Measurements from ENCODE around the gene PLCB2.

The PLCB2 gene

DNA sequence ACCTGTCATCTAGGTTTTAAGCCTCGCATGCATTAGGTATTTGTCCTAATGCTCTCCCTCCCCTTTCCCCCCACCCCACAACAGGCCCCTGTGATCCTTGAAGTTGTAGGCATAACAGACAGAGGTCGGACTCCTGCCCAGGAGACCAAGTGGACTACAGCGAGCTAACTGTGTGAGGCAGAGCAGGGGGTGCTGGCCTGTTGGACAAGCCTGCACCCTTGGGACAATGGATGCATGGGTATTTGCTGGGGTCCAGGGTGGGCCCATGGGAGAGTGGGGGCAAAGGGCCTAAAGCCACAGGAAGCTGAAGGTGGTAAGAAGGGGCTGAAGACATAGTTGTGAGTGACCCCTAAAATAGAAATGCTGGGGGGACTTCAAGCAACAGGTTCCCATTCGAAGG, 2.5 kb downstream of the PLCB2 start:
- DNase-seq (ENCODE audit: low read depth in 2 of 2), result no peak

DNA sequence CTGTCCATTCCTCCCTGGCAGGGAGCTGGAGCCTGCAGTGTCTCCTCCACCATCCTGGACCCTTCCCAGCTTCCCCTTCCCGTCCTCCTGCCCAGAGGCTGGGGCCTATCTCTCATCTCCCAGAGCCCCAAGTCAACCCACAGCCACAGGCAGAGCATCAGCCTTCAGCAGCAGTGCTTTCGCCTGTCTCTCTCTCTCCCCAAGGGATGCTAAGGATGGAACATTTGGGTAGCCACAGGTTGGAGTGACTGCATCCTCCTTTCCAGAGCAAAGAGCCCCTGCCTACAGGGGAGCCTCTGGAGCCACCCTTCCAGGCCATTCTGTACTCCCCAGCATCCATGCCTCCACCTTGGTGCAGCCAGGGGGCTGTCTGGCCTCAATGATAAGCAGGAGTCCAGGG, 4.2 kb downstream of the PLCB2 start:
- no peak for DNase-seq (ENCODE audit: low read depth in 2 of 2)

DNA sequence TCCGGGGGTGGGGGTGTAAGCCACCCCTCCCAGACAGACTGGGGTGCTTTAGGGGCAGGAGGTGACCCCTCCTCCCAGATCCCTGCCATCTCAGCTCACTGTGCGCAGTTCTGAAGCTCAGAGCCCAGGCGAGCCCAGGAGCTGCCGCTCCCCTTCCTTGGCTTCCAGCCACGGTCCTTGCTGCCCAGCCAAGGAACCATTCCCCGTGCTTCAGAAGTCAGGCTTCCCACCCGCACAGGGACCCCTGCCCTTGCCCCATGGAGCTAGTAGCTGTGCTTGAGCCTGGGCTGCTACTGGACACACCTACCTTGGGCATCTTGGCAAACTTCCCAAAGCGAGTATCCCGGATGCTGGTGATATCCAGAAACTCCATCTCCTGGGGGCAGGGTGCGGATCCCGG, 4.8 kb downstream of the PLCB2 start:
- DNase-seq (ENCODE audit: low read depth in 2 of 2), result no peak

DNA sequence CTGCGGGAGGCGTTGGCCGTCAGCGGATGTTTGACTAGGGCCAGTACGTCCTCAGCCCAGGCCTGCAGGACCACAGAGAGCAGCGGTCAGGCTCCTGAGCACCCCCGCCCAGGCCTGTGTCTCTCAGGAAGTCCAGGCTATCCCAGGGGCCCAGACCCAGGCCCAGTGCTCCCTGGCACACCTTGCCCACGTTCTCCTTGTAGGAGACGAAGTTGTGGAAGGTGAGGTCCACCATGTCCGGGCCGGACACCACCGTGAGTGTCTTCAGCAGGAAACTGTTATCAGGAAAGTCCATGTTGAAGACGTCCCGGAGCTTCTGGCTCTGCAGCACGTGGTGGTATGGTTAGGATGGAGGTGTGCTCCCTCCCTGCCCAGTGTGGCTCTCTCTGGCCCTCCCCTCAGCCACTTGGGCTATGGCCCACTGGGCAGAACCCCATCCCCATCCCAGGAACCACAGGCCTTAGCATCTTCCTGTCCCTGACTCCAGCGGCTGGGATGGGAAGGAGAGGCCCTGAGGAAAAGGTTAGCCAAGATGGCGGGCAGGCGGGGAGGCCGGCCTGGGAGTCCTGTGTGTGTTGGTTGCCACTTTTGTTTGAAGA, 5.3 kb downstream of the PLCB2 start:
- DNase-seq (ENCODE audit: low read depth in 2 of 2), result no peak

DNA sequence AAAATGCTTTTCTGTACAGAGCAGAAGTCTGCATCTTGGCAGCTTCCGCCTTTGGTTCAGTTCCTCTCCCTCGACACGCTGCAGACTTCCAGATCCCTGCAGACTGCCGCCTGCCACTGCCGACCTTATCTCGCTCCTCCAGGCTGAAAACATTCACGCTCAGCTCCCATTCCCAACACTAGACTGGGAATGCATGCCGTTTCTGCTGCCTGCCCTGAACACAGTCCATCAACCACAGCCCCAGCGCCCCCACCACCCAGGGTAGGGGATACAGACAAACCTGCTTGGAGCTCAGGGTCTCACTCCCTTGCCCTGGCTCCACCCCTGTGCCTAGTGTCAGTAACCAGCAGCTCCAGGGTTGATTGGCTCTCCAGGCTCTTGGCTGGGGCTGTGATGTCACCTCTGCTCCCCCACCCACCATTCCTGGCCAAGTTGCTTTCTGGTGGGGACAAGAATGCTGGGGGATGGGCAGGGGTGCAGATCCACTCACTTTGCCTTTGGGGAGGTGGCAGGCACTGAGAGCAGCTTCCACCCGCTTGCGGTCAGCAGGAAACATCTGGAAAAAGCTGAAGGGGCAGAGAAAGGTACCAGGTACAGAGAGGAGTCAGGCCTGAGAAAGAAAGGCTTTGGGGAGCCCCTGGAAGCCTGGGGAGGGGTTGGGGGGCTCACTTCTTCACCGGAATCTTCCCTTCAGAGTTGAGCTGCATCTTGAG, 6.1 kb downstream of the PLCB2 start:
- no peak for DNase-seq (ENCODE audit: low read depth in 2 of 2)

DNA sequence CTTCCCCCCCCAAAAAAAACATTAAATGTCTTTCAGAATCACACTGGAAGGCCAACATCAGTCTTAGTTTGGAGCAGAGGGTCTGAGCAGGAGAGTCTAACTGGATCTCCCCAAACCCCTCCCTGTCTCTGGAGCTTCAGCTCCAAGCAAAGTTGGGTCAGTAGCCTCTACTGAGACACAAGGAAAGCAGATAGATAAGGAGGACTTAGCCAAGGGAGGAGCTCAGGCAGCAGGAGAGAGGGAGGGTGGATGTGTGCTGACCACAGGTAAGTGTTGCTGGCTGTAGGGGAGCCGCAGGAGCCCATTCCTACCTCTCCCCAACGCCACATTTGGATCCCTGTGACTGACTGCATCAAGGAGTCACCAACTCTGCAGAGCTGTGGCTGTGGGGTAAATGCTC, 7.0 kb downstream of the PLCB2 start:
- DNase-seq (ENCODE audit: low read depth in 2 of 2), result no peak

DNA sequence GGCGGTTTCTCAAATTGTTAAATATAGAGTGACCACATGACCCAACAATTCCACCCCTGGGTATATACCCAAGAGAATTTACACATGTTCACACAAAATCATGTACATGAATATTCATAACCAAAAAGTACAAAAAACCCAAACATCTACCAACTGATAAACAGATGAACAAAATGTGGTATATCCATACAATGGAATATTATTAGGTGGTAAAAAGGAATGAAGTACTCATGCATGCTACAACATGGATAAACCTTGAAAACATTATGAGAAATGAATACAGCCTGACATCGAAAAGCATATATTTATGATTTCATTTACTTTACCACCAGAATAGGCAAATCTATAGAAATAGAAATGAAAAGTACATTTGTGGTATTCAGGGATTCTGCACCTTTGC, 7.4 kb downstream of the PLCB2 start:
- no peak for DNase-seq (ENCODE audit: low read depth in 2 of 2)

DNA sequence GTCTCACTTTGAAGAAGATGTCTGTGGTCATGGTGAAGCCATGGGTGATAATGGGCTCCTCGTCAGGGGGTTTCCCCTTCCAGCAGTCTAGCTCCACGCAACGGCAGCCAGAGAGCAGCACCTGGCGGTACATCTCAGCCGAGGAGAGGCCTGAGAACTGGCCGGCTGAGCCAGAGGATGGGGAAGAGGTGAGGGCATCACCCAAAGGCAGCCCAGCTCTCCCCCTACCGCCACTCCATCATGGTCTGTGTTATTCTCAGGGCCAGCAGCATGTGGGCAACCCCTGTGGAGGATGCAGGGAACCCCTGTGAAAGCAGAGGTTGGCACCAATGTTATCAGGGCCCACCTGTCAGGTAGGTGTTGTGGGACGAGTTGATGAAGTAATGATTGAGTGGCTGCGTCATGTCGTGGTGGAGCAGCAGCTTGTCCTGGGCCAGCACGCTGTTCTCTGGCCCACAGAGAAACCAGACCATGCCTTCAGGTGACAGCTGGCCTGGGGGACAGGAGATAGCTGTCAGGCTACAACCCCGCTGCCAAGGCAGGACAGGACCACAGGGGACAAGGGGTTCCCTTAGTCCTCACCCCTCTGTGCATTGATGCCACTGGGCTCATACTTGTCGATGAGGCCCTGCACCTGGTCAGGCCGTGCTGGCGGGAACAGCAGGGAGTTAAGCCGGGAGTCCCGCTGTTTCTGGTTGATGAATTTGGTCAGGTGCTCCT, 9.4 kb downstream of the PLCB2 start:
- no peak for DNase-seq (ENCODE audit: low read depth in 2 of 2)

DNA sequence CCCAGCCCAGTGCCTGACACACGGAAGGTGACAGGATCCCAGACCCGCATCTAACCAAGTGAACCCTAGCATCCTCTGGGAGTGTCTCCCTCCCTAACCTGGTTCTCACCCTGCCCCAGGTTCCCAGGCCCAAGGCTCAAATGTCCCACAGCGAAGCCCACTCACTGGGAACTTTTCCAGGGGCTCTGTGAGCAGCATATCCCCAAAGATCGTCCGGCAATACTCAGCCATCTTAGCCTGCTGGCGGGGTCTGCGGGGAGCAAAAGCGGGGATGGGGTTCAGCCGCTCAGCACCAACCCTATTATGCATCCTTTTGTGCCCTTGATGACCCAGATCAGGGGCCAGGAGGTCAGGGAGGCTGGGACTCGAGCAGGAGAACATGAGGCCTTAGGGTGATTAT, 10.4 kb downstream of the PLCB2 start:
- DNase-seq (ENCODE audit: low read depth in 2 of 2), result no peak

DNA sequence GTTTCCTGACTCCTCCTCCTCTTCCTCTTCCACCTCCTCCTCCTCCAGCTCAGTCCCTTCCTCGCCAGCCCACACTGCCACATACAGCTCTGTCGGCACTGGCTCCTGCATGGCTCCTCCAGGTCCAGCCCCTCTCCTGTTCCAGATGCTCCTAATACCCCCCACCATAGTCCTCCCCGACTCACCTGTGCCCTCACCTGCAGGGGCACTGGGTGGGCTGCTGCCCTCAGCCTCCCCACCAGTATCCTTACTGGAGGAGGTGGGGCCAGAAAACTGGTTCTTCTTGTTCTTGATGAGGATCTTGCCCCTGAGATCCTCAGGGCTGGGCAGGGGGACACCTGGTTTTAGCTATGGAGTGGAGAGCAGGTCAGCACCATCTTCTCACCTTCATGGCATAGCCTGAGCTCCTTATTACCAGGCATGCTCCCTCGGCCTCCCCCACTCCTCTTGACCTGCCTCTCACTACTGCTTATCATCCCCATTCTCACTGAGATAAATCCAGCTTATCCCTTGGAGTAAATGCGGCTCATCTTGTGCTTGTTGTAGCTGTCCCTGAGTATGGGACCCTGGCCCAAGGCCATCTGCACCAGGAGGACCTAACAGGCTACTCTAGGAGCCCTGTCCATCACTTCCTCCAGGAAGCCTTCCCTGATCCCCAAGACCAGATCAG, 11.0 kb downstream of the PLCB2 start:
- no peak for DNase-seq (ENCODE audit: low read depth in 2 of 2)

DNA sequence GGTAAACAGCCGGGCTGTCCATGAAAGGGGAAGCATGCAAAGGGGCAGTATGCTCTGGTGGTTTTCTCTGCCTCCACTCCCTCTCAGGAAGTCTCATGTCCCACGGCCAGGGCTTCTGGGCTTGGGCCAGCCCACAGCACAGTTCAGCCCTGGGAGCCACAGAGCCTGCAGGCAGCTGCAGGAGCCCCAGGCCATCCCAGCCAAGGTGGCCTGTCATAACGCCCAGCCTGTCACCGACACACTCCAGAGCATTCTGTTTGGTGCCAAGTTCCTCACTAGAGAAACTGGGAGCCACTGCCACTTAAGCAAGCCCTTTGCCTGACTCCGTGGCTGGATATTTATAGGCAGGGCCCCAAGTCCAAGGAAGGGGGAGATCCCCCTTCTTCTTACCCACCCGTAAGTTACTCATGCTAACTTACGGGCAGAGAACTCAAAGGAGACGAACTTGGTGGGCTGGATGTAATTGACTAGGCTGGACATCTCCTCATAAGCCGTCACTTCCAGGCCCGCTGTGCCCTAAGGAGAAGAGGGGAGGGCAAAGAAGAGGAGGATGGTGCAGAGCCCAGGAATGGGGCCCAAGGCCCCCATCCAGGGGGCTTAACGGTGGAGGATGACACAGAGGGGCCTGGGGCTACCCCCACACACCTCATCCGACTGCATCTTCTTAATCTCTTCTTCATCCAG, 11.7 kb downstream of the PLCB2 start:
- no peak for DNase-seq (ENCODE audit: low read depth in 2 of 2)

DNA sequence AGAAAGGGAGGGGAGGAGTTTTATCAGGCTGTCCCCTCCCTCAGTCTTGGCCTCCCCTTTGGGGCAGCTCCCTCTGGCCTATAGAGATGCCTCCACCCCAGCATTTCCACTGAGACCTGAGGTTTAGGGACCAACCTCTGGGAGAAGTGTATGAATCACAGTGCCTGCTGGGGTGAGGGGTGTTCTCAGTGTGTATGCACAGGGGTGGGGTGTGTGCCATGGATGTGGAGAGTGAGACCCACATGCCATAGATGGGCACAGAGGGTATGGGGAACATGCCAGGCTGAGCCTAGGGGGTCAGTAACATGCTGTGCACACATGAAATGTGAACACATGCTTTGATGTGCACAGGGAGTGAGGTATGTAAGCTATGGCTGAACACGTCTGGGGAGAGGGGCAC, 12.4 kb downstream of the PLCB2 start:
- DNase-seq (ENCODE audit: low read depth in 2 of 2), result no peak

DNA sequence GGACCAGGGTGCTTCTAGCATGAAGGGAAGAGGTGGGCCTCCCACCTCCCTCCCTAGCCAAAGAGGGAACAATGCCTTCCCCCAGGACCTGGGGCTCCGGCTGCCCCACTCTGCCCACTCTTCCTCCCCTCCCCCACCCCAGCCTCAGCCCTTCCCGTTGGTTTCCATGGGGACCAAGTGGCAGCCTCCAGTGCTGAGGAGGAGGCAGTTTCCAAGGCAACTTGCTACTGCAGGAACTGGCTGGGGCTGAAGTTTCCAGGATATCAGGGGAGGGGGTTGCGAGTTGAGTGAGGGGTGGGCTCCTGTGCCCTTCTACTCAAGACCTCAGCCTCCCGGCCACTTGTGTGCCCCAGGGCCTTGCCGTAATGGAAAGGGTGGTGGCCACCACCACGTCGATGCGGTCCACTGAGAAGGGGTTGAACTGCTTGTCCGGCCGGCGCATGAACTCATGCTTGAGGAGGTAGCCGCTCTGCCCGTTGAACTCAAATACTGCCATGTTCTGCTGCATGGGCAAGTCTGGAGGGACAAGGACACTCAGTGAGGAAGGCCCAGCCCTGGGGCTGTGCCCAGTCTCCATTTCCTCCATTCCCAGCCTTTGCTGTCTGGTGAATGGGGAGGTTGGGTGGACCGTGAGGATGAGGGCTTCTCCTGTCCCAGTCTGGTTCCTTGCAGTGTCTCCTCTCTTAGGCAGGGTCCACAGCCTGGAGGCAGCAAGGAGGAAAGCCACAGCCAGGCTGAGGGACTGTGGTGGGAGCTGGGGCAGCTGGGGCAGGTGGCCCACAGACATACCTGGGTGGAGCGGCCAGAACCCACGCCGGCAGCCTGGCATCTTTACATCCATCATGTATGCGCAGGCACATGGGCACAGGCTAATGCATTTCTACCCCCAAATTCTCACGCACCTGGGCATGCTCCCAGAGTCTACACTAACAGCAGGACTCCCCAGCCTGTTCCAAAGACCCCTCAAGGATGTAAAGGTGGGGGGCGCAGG, 13.5 kb downstream of the PLCB2 start:
- DNase-seq (ENCODE audit: low read depth in 2 of 2), result no peak

DNA sequence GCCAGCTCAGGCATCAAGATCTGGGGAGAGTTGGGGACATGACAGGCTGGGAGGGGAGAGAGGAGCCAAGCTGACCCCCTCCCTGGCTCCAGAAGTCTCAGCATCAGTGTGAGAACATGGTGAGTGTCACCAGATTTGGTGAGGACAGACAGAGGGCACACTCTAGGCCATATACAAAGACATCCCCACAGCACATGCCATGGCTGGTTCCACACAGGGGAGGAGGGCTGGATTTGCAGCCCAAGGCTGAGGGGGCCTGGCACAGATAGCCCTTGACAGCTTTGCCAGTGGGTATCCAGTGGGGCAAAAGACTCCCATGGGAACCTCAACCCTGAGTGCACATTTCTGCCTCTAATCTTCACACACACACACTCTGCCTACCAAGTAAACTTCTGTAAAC, 14.7 kb downstream of the PLCB2 start:
- DNase-seq (ENCODE audit: low read depth in 2 of 2), result no peak

DNA sequence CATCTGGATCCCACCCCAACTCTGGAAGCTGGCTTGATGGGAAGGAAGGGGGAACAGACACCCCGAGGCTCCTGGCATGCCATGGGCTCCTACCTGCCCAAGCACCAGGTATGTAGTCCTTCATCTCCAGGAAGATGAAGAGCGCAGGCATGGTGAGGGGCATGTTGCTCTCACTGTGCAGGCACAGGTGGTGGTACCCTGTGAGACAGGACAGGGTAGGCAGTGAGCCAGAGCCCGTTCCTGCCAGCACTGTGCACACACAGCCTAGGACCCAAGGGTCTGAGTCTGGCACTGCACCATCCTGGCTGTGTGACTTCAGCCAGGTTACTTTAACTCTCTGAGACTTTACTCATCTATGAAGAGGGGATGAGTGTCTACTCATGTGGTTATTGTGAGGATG, 15.5 kb downstream of the PLCB2 start:
- DNase-seq (ENCODE audit: low read depth in 2 of 2), result no peak

DNA sequence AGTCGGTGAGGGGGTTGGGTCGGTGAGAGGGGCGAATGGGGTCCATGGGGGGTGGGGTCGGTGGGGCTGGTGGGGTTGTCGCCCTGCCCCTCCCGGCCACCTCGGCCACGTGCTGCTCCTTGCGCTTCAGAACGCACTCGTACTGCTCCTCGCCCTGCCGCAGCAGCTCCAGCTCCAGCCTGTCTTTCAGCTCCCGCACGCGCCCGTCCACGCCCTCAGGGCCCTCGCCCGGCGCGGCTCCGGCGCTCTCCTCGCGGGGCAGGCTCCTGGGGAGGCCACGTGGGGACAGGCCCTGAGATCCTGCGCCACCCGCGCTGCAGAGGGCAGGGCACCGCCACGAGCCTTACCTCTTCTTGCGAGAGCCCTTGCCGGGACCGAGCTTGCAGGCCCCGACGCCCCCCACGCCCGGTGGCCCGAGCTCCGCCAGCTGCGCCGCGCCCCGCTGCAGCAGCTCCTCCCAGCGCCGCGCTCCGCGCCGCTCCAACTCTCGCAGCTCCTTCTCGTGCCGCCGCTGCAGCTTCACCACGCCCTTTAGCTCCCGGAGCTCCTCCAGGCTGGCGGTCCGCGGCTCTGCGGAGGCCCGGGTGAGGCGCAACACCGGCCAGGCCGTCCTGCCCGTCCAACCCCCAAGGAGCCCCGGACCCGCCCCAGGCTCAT, 16.7 kb downstream of the PLCB2 start:
- DNase-seq (ENCODE audit: low read depth in 2 of 2), result no peak

DNA sequence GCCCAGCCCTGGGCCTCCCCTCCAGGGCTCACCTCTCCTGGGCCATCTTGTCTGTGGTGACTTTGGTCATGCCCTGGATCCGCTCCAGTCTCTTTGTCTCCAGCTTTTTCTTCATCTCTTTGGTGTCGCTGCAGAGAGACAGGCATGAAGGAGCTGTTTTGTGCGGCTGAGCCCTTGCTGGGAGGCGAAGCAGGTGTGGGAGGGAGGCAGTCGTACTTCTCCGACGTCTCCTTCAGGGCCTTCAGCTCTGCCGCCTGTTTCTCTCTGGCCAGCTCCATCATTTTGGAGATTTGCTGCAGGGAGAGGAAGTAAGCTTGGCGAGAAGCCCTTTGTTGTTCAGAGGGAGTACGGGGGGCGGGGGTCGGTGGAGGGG, 17.2 kb downstream of the PLCB2 start:
- DNase-seq (ENCODE audit: low read depth in 2 of 2), result no peak

DNA sequence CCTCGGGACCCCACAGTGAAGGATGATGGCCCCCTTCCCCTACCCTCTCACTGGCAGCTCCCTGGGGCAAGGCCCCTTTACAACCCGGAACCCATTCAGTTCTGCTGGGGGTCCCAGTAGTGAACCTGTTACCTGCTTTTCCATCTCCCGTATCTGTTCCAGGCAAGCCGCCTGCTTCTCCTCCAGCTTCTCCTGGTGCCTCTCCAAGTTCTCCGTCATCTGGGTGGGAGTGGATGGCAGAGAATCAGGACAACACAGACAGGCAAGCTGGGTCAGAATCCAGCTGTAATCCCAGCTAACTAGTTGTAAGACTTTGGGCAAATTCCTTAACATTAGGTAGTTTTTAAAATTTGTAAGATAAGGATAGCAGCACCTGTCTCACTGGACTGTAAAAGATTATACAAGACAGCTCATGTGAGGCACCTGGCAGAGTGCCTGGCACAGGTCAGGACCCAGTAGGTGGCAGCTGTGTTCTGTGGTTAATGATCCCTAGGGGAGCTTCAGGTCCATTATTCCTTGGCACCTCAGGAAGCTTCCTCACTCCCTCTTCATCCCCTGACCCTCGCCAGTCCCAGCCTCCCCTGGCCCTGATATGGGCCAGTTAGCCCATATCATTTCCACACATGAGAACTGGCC, 18.5 kb downstream of the PLCB2 start:
- no peak for DNase-seq (ENCODE audit: low read depth in 2 of 2)

DNA sequence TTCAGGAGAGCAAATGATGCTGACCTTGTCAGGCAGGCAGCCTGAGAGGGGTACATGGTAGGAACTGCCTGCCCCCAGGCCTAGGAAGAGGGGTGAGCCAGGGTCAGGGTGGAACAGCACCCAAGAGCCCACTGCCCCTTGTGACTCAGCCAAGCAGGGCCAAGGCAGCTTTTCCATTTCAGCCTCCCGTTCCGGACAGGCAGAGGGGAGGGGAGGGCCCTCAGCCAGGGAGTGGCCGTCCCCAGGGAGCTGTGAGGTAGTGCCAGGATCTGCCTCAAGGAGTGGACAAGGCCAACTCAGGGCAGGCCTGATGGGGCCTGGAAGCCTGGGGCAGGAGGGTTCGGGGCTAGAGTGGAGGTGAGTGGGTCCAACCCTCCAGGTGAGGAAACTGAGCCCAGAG, 19.8 kb downstream of the PLCB2 start:
- no peak for DNase-seq (ENCODE audit: low read depth in 2 of 2)

DNA sequence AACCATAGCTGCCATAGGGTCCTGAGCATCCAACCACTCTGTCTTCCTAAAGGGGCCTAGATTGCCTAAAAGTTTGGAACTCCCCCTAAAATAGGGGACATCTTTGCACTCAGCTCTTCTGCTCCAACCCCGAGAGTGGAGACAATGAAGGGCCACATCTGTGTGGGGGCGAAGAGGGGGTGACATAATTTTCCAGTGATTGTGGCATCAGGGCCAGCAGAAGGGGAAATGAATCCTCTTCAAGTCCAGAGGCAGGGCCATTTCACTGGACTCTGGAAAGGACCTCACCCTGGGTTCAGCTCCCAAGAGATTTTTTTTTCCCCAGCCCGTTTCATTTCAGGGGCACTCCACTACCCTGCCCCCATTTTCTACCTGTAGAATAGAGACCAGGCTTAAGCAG, 20.2 kb downstream of the PLCB2 start:
- DNase-seq (ENCODE audit: low read depth in 2 of 2), result no peak
